Choroid plexus epithelial cell (primary cell): ENCODE data around the gene FMN1.

Experiments
- DNase-seq: peaks from one replicate; pipeline ENCODE4 v3.0.0-alpha.2; 2010; ENCODE audit warnings: low read depth
- H3K4me3 ChIP-seq: 2 replicates; pipeline ENCODE4 v1.5.1; 2011; ENCODE audit warnings: low read depth, mild to moderate bottlenecking, control low read depth, low read length, moderate library complexity
- TF ChIP-seq, protein P1 (sequence below): conservative IDR thresholded peaks from 2 replicates; pipeline ENCODE4 v1.5.1; 2011; ENCODE audit warnings: low read depth, mild to moderate bottlenecking, control low read depth, inconsistent platforms, low read length, moderate library complexity

The FMN1 gene

DNA sequence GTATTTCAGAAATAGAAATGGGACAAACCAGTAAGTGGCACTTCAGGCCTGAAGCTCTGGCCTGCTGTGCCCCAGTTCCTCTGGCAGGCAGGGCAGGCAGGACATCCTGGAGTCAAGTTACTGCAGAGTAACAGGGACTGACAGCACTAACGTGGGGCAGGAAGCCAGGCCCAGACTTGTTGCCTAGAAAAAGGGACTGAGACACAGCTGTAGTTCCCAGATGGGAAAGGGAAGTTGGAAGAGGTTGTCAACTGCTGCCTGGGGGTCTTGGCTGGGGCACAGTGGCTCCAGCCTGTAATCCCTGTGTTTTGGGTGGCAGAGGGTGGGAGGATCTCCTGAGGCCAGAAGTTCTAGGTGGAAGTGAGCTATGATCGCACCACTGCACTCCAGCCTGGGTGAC lies 171.9 kb downstream of the FMN1 start:
- no peak overlapping the region for H3K4me3 ChIP-seq
- peak; percentile 65 for DNase-seq
- TF ChIP-seq, protein P1, sequence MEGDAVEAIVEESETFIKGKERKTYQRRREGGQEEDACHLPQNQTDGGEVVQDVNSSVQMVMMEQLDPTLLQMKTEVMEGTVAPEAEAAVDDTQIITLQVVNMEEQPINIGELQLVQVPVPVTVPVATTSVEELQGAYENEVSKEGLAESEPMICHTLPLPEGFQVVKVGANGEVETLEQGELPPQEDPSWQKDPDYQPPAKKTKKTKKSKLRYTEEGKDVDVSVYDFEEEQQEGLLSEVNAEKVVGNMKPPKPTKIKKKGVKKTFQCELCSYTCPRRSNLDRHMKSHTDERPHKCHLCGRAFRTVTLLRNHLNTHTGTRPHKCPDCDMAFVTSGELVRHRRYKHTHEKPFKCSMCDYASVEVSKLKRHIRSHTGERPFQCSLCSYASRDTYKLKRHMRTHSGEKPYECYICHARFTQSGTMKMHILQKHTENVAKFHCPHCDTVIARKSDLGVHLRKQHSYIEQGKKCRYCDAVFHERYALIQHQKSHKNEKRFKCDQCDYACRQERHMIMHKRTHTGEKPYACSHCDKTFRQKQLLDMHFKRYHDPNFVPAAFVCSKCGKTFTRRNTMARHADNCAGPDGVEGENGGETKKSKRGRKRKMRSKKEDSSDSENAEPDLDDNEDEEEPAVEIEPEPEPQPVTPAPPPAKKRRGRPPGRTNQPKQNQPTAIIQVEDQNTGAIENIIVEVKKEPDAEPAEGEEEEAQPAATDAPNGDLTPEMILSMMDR = no peak

GRCh38 chr15:33021806-33022389 lies 172.6 kb downstream of the FMN1 start:
- TF ChIP-seq, protein P1 = peak; percentile 70
- peak; percentile 86 for DNase-seq
- no peak overlapping the region for H3K4me3 ChIP-seq

DNA sequence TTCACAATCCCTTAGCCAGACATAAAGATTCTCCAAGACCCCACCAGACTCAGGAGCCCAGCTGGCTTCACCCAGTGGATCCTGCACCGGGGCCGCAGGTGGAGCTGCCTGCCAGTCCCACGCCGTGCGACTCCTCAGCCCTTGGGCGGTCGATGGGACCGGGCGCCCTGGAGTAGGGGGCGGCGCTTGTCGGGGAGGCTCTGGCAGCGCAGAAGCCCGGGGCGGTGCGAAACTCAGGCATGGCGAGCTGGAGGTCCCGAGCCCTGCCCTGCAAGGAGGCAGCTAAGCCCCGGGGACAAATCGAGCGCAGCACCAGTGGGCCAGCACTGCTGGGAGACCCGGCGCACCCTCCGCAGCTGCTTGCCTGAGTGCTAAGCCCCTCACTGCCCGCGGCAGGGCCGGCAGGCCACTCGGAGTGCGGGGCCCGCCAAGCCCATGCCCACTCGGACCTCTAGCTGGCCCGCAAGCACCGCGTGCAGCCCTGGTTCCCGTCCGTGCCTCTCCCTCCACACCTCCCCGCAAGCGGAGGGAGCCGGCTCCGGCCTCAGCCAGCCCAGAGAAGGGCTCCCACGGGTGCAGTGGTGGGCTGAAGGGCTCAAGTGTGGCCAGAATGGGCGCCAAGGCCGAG lies 175.0 kb downstream of the FMN1 start:
- DNase-seq = no peak
- H3K4me3 ChIP-seq = no peak overlapping the region
- TF ChIP-seq, protein P1 = no peak

GRCh38 chr15:33016405-33017024 lies 178.0 kb downstream of the FMN1 start:
- DNase-seq = no peak
- TF ChIP-seq, protein P1 = no peak
- no peak overlapping the region for H3K4me3 ChIP-seq

- no peak overlapping the region for H3K4me3 ChIP-seq
- DNase-seq = no peak
- TF ChIP-seq, protein P1 = no peak
These were observed 179.9 kb downstream of the FMN1 start for GRCh38 chr15:33014586-33014985.

- TF ChIP-seq, protein P1 = no peak
- H3K4me3 ChIP-seq = no peak overlapping the region
- peak; percentile 60 for DNase-seq
These were observed 180.6 kb downstream of the FMN1 start for GRCh38 chr15:33013827-33014445.
